ENCODE data around the gene RPS27L. TPM values are rescaled to one million over a fixed set of nuclear protein-coding genes. Genes with fewer than 3 reads are reported as not detected.

Gene RPS27L
- total and polyA plus RNA-seq, 2 of the 8 experiments (the other 6 are each of a cell fraction or from before 2014, with no cell fraction given) = 115 to 143 TPM

DNA sequence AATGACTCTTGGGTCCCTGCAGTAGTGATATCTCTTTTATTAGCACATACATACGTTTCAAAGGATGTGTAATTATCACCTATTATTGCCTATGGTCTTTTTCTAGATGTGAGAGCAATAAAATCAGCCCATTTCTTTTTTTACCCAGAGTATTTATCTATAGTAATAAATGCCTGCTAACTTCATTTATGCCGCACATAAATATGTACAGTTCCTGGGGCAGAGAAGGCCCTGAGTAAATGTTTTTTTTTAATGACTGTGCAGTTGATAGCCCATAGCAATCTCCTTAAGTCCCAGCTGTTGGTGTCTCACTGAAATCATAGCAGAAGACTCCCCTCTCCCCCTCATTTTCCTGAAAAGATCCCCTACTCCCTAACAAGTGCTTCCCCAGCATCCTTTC is 48.8 kb upstream of the RPS27L start:
- no peak overlapping the region for H3K18ac ChIP-seq (ENCODE audit: extremely low read depth, low read length)
- no peak overlapping the region for H2AK5ac ChIP-seq (ENCODE audit: low read depth, low read length)
- no peaks in the 10 kb centered on the region for H3K9me3 ChIP-seq (ENCODE audit: insufficient read depth in 2 of 2, low read depth in 1 of 2, low read length in 1 of 2)
- H3K14ac ChIP-seq (ENCODE audit: insufficient read length) = no peak overlapping the region
- H2AFZ ChIP-seq (ENCODE audit: low read length) = no peak overlapping the region
- H3K56ac ChIP-seq (replicated peaks; ENCODE audit: insufficient read length, low read depth, low read length) = no peak overlapping the region
- POLR2A ChIA-PET (ENCODE audit: partially characterized antibody) = no interaction called here
- no peak overlapping the region for H2BK120ac ChIP-seq (replicated peaks; ENCODE audit: low read depth, low read length)
- no peak overlapping the region for H4K91ac ChIP-seq (replicated peaks; ENCODE audit: insufficient read length, low read length)
- peaks cover 5% of the 10 kb centered on the region for H3K79me1 ChIP-seq (ENCODE audit: low read depth, low read length)
- no peak overlapping the region for H2BK15ac ChIP-seq (ENCODE audit: low read length)
- H3K4me2 ChIP-seq (ENCODE audit: insufficient read depth in 1 of 2, low read depth in 2 of 2, low read length in 2 of 2) = no peak overlapping the region
- DNase-seq (ENCODE audit: low read depth in 1 of 2, low spot score in 2 of 2) (no peak), FAIRE-seq (no peak)
- no peak overlapping the region for H2BK5ac ChIP-seq (ENCODE audit: low read depth, low read length)
- H3K79me2 ChIP-seq (ENCODE audit: control insufficient read depth in 1 of 2, insufficient read depth in 2 of 2, low read length in 2 of 2) = peaks cover 0 to 54% of the 10 kb centered on the region in 2 experiments; a peak in 2 of 4 replicates
- no peak overlapping the region for H3K9ac ChIP-seq (replicated peaks in 1 of 4; ENCODE audit: extremely low read depth in 1 of 4, low read depth in 3 of 4, low read length in 3 of 4)
- 93% methylated on average over 2 of the region's 2 CpGs; no CpG with 5 or more reads in 1 of the 2 experiments for WGBS, 2 experiments (ENCODE audit: extremely low coverage in 1 of 2, insufficient coverage in 1 of 2, insufficient read length in 1 of 2, insufficient replicate concordance in 2 of 2, low coverage in 1 of 2, low lambda C conversion rate in 2 of 2, missing lambda C conversion rate in 1 of 2)
- H4K8ac ChIP-seq (ENCODE audit: extremely low read depth, insufficient read depth, low read length) = no peak overlapping the region
- H3K23me2 ChIP-seq (ENCODE audit: low read depth, low read length) = no peaks in the 10 kb centered on the region
- H4K5ac ChIP-seq (ENCODE audit: insufficient read length, low read depth, low read length) = no peak overlapping the region
- no peak overlapping the region for H3K27ac ChIP-seq (ENCODE audit: low read depth, low read length)
- H3K23ac ChIP-seq (ENCODE audit: insufficient read length) = no peak overlapping the region
- no peak overlapping the region for H2BK12ac ChIP-seq (ENCODE audit: low read depth, low read length)
- no peak overlapping the region for H2BK20ac ChIP-seq (ENCODE audit: low read length)
- no peaks in the 10 kb centered on the region for H3K27me3 ChIP-seq (replicated peaks in 1 of 4; ENCODE audit: control insufficient read depth in 3 of 4, extremely low read depth in 1 of 4, insufficient read depth in 3 of 4, low read length in 3 of 4)
- no peak overlapping the region for H3K4me3 ChIP-seq (ENCODE audit: extremely low read depth in 1 of 4, insufficient read depth in 2 of 4, low read depth in 3 of 4, low read length in 4 of 4)
- peaks cover 2 to 11% (median 6%) of the 10 kb centered on the region in 4 experiments; a peak in 6 of 7 replicates for H3K4me1 ChIP-seq (replicated peaks in 1 of 4; ENCODE audit: control insufficient read depth in 3 of 4, insufficient read depth in 4 of 4, low read length in 3 of 4)
- CTCF ChIA-PET (ENCODE audit: partially characterized antibody) = no interaction called here
- H3K4ac ChIP-seq (replicated peaks; ENCODE audit: insufficient read length, low read depth, low read length) = no peak overlapping the region
- no peaks in the 10 kb centered on the region; a peak in 1 of 8 replicates for H3K36me3 ChIP-seq (ENCODE audit: control insufficient read depth in 2 of 4, insufficient read depth in 4 of 4, low read length in 3 of 4)
- peaks cover 0 to 3% of the 10 kb centered on the region in 2 experiments for H4K20me1 ChIP-seq (replicated peaks in 1 of 2; ENCODE audit: control insufficient read depth in 1 of 2, insufficient read depth in 2 of 2, low read length in 2 of 2)
- TF ChIP-seq POLR2A (IDR thresholded peaks at IDR 0.05; ENCODE audit: control extremely low read depth in 1 of 2, low read depth in 2 of 2, low read length in 2 of 2) (no peak), CEBPB (IDR thresholded peaks at IDR 0.05; ENCODE audit: low read depth, low read length) (no peak), TCF12 (IDR thresholded peaks at IDR 0.05; ENCODE audit: low read depth, low read length) (no peak)
- TF ChIP-seq, protein P1, sequence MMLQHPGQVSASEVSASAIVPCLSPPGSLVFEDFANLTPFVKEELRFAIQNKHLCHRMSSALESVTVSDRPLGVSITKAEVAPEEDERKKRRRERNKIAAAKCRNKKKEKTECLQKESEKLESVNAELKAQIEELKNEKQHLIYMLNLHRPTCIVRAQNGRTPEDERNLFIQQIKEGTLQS (IDR thresholded peaks at IDR 0.05; ENCODE audit: insufficient read depth, low read depth, low read length) = no peak

Data from H1 (cell line).